ENCODE data around the gene CD109.

- no peak for TF ChIP-seq CTCF (IDR thresholded peaks at IDR 0.05)
- no peak for TF ChIP-seq POLR2A (IDR thresholded peaks at IDR 0.05)
Observed at GRCh38 chr6:73699676-73700459, 3.9 kb downstream of the CD109 start.
